HT1080 (cell line): ENCODE results near the gene ITGA1. TPM values are rescaled to one million over a fixed set of nuclear protein-coding genes. Genes with fewer than 3 reads are reported as not detected.

Source experiments
- DNase-seq: peaks from one replicate; pipeline ENCODE4 v3.0.0-alpha.2; 2015; ENCODE audit warnings: low read depth
- small RNA-seq: library from RNA; depleted of rRNA; stranded (forward); fragments of <200 nt; gene quantifications from one replicate; pipeline ENCODE3, GENCODE V24; 2014
- total RNA-seq: library from RNA; depleted of rRNA; stranded (reverse); fragments of >200 nt; shearing (Covaris generic); gene quantifications from 2 replicates; pipeline ENCODE4 v1.2.3, GENCODE V29; 2014; rRNA removed

The ITGA1 gene
- total RNA-seq, 1 experiment from 2014 or later = 2.5 TPM

- no peak for DNase-seq
These were observed 206.6 kb downstream of the ITGA1 start for GRCh38 chr5:52994266-52994665.

DNA sequence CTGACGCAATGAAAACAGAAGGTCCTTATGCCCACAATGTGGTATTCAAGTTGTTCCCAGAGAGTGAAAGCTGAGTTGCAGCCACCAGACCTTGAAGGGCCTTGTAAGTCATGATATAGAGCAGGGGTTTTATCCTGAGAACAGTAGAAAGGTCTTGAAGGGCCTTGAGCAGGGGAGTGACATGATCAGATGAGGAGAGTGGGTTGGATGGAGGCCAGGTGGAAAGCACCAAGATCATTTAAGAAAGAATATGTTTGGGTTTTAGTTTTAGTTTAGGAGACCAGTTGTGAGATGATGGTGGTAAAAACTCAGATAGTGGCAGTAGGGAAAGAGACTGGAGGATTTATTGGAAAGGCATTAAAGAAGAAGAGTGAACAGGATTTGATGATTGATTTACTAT, 207.4 kb downstream of the ITGA1 start:
- no peak for DNase-seq

- no peak for DNase-seq
These were observed 208.2 kb downstream of the ITGA1 start for GRCh38 chr5:52995914-52996313.

DNA sequence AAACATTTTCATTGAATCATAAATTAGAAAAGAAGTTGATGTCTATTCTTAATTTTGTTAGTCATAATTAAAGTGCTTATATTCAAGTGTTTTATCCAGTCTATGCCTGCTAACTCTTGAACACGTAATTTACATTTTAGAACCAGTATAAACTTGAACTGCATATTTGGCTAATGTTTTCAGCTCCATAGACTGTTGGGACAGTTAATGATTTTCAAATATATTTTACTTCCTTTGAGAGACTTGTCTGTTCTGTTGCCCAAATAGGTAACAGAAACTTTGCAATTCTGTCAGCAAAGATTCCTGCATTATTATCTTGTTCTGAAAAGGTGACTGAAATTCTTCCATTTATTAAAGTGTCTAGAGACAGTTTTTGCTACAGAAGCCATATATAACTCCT, 209.3 kb downstream of the ITGA1 start:
- DNase-seq = no peak

DNA sequence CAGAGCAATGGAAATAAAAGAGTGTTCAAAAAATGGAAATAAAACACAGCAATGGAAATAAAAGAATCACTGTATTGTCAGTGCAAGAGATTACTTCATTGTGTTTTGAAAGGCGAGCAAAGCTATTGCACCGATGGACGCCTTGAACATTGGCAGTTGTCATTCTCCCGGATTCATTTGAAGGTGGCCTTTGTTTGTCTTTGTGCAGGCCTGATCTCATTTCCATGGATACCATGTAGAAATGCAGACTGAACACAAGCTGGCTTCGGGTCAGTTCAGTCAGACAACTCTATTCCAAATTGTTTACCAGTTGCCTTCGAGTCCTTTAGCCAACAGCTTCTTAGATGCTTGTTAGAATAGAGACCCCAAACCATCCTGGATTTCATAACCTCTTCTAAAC, 209.7 kb downstream of the ITGA1 start:
- no peak for DNase-seq

DNA sequence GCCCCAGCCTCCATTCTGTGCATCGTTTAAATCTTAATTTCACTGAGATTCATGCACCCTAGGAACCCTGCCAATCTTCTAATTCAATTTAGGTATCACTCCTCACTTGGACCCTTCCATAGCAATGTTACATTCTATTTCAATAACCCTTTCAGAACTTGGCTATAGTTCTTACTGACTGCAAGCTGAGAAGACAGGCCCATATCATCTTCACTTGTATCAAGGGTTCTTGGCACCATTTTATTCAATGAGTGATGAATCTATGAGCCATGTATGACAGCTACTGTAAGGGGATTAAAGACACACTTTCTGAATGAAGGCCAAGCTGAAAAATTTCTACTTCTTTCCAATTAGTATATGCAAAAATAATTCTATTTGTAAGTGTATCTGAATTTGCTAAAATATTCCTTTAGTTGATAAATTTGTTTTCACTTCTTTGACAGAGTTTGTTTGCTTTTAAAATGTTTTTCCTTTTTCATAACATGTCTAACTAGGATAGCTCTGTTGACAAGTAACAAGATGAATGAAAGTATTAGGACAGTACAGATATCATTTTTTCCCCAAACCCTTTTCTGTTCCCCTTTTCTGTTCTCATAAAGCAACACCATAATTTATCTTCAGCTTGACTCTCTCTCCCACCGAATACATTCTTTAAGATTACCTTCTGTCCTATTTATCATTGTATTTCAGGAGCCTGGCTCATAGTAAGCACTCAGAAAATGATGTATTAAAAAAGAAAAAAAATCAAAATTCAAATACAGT, 211.0 kb downstream of the ITGA1 start:
- no peak for DNase-seq

DNA sequence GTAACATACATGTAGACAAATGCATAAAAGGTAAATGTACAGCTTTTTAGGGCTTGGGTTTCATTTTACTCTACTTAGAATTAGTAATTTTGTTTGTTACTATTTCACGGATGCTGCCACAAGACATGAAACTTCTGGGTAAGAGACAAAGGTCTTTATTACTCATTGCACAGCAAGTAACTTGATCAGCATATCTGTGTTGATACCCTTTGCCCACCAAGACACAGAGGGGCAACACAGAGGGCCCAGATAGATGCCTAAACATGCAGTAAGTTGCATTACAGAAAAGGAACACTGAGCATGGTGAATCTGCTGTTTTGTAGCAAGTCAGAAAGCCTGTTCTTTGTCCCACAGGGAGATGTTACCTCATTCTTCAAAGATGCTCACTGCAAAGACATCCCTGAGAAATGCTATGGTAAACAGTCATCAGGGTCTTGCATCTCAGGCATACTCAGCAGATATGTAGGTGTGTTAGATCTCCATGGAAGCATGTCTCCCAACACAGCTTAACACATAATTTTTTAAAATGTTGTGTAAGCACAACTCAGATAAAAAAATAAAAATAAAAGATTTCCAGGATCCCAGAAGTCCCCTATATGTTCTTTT, 211.7 kb downstream of the ITGA1 start:
- DNase-seq = no peak

DNA sequence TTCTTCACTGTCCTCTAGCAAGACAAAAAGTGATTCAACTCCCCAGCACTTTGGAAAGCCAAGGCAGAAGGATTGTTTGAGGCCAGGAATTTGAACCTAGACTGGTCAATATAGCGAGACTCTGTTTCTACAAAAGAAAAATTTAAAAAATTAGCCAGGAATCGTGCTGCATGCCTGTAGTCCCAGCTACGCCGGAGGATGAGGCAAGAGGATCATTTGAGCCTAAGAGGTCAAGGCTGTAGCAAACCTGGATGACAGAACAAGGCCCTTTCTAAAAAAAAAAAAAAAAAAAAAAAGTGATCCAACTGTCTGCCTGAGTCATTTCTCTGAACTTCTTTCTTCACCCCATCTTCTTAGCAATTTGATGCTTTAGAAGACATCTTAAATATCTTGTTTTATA, 213.8 kb downstream of the ITGA1 start:
- DNase-seq = no peak

- DNase-seq = no peak
These were observed 214.8 kb downstream of the ITGA1 start for GRCh38 chr5:53002491-53002890.

DNA sequence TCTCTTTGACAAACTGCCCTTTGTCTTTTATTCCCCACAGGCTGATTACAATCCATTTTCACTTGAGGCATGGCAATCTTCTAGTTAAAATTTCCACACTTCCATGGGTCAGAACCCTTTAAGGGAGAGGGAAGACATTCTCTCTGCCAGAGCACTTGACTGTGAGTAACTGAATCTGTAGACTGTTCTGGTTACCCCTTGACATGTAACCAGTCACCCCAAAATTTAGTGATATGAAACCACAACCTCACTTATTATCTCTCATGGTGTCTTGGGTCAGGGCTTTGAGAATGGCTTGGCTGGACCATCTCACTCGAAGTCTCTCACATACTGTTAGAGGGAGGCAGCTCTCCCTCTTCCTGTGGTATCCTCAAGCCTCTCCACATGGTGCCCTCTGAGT, 215.4 kb downstream of the ITGA1 start:
- no peak for DNase-seq

GRCh38 chr5:53006911-53007890, 219.5 kb downstream of the ITGA1 start:
- no peak for DNase-seq

DNA sequence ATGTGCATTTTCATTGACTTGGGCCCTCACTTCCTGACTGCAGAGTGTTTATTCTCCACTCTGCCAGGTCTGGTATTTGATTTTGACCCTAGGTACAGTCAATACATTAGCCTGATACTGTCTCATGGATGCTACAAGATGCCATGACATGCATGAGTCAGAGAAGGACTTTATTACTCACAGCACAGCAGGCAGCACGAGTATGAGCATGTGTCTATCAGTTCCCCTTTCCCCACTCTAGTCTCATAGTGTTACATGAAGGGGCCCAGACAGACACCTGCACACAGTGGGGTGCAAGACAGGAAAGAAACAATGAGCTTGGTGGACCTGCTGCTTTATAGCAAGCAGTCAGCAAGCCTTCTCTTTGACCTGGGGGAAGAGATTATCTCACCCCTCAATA, 221.0 kb downstream of the ITGA1 start:
- DNase-seq = peak; percentile 89

Small RNAs within 50 kb of the gene (small RNA-seq; reads per million reads assigned to genes)
- not detected for gene B3GNTL1P1

Other genes starting within 250 kb of the ITGA1 start
- gene PELO, start within 50 bp of the ITGA1 start, total RNA-seq = 22.2 and 22.5 TPM in 2 replicates
- 60.9 and 76.0 TPM in 2 replicates for gene ITGA2, start 201.4 kb downstream of the ITGA1 start, total RNA-seq